PC-9 (cell line): Measurements from ENCODE around the gene REL. TPM values are rescaled to one million over a fixed set of nuclear protein-coding genes. Genes with fewer than 3 reads are reported as not detected.

Source experiments
- BruUV-seq: library from RNA; stranded (reverse); fragments of 400-500 nt; replicated peaks from 2 replicates; lab custom pipeline; 2021; lab: Mats Ljungman, UMichigan
- CTCF ChIA-PET: fragments of 300-600 bp; sonication (Branson Sonifier 250); formaldehyde crosslinking; loops from one replicate; lab custom pipeline; 2022; ENCODE audit warnings: antibody characterized with exemption; lab: Charles Lee
- POLR2A ChIA-PET: fragments of 300-600 bp; sonication (Branson Sonifier 250); formaldehyde crosslinking; loops from one replicate; lab custom pipeline; 2022; ENCODE audit warnings: antibody characterized with exemption; ENCODE audit not compliant: unreplicated experiment; lab: Charles Lee
- DNase-seq, 2 experiments: peaks; one replicate each; pipeline versions ENCODE4 v3.0.0 to v3.0.0-alpha.2; 2015 to 2022; ENCODE audit warnings: mixed read lengths in 1 of 2
- H2AFZ ChIP-seq: fragments of 200-600 bp; sonication (generic); 2 replicates; pipeline ENCODE4 v1.8.1; 2017; ENCODE audit warnings: antibody characterized with exemption
- H3F3A ChIP-seq: fragments of 200-600 bp; sonication (generic); 2 replicates; pipeline ENCODE4 v1.8.1; 2017; ENCODE audit warnings: antibody characterized with exemption, mild to moderate bottlenecking, low read depth; ENCODE audit not compliant: insufficient read depth
- H3K27ac ChIP-seq: fragments of 200-600 bp; sonication (generic); 2 replicates; pipeline ENCODE4 v1.6.1; 2016; ENCODE audit warnings: mixed run types
- H3K27me3 ChIP-seq: fragments of 200-600 bp; sonication (generic); 2 replicates; pipeline ENCODE4 v1.6.1; 2016; ENCODE audit warnings: low read depth, mixed run types; ENCODE audit not compliant: insufficient read depth
- H3K36me3 ChIP-seq: fragments of 200-600 bp; sonication (generic); 2 replicates; pipeline ENCODE4 v1.6.1; 2016; ENCODE audit warnings: low read depth, mixed run types
- H3K4me1 ChIP-seq: fragments of 200-600 bp; sonication (generic); replicated peaks from 2 replicates; pipeline ENCODE4 v1.6.1; 2016; ENCODE audit warnings: mixed run types; ENCODE audit not compliant: insufficient read depth
- H3K4me2 ChIP-seq: fragments of 200-600 bp; sonication (generic); 2 replicates; pipeline ENCODE4 v1.6.1; 2017; ENCODE audit warnings: mixed run types
- H3K4me3 ChIP-seq: fragments of 200-600 bp; sonication (generic); 2 replicates; pipeline ENCODE4 v1.6.1; 2016; ENCODE audit warnings: mixed run types
- H3K79me2 ChIP-seq: fragments of 200-600 bp; sonication (generic); 2 replicates; pipeline ENCODE4 v1.6.1; 2017; ENCODE audit warnings: low read depth, mixed run types
- H3K9me2 ChIP-seq: fragments of 200-600 bp; sonication (generic); 2 replicates; pipeline ENCODE4 v1.8.1; 2017; ENCODE audit warnings: mild to moderate bottlenecking; ENCODE audit not compliant: insufficient read depth
- H3K9me3 ChIP-seq: fragments of 200-600 bp; sonication (generic); 2 replicates; pipeline ENCODE4 v1.8.1; 2016; ENCODE audit warnings: low read depth; ENCODE audit not compliant: insufficient read depth
- H4K20me1 ChIP-seq: fragments of 200-600 bp; sonication (generic); 2 replicates; pipeline ENCODE4 v1.8.1; 2017; ENCODE audit not compliant: insufficient read depth
- EZH2 ChIP-seq: fragments of 200-600 bp; sonication (generic); IDR thresholded peaks from 2 replicates; pipeline ENCODE4 v1.8.0; 2017; ENCODE audit warnings: antibody characterized with exemption, low read depth
- intact Hi-C: fragments of 100-400 bp; cut with micrococcal nuclease; formaldehyde crosslinking; loops from one replicate; pipeline ENCODE4 v1.10.0; 2022; ENCODE audit not compliant: unreplicated experiment
- total RNA-seq: library from RNA; stranded (reverse); gene quantifications from 2 replicates; pipeline ENCODE4 v1.2.3, GENCODE V29; 2021
- TF ChIP-seq, protein P1 (sequence below): fragments of 200-600 bp; sonication (generic); conservative IDR thresholded peaks from 2 replicates; pipeline ENCODE4 v1.6.1; 2017; ENCODE audit warnings: mixed run types, antibody characterized with exemption, mild to moderate bottlenecking, moderate library complexity

The REL gene
- total RNA-seq, 1 experiment from 2014 or later, result 13.3 TPM

DNA sequence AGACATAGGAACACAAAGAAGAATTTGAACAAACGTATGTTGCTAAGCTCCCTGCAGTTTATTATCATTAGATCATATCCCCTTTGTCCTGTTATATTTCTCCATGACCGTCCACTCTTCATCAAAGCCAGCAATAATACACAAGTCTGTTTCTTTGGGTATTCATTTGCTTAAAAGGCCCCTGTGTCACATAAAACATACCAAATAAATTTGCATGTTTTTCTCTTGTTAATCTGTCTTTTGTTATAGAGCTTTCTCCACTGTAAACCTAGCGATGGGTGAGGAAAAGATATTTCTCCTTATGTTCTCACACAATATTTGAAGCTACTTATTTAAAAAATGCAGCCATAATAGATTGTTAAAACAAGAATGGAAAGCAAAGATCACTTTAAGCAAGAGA, 42.9 kb upstream of the REL start:
- no peak overlapping the region for H3K4me3 ChIP-seq
- DNase-seq, result no peak
- no peaks in the 10 kb centered on the region for H3F3A ChIP-seq
- H3K79me2 ChIP-seq, result no peaks in the 10 kb centered on the region
- no peaks in the 10 kb centered on the region for H4K20me1 ChIP-seq
- BruUV-seq, result no TSS peak
- intact Hi-C loops, result no loop called here
- no peak for TF ChIP-seq EZH2
- TF ChIP-seq, protein P1, sequence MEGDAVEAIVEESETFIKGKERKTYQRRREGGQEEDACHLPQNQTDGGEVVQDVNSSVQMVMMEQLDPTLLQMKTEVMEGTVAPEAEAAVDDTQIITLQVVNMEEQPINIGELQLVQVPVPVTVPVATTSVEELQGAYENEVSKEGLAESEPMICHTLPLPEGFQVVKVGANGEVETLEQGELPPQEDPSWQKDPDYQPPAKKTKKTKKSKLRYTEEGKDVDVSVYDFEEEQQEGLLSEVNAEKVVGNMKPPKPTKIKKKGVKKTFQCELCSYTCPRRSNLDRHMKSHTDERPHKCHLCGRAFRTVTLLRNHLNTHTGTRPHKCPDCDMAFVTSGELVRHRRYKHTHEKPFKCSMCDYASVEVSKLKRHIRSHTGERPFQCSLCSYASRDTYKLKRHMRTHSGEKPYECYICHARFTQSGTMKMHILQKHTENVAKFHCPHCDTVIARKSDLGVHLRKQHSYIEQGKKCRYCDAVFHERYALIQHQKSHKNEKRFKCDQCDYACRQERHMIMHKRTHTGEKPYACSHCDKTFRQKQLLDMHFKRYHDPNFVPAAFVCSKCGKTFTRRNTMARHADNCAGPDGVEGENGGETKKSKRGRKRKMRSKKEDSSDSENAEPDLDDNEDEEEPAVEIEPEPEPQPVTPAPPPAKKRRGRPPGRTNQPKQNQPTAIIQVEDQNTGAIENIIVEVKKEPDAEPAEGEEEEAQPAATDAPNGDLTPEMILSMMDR, result no peak
- no peaks in the 10 kb centered on the region for H3K9me3 ChIP-seq
- no peak overlapping the region for H2AFZ ChIP-seq
- ChIA-PET CTCF (no interaction called here), POLR2A (no interaction called here)
- H3K27ac ChIP-seq, result no peak overlapping the region
- H3K27me3 ChIP-seq, result peaks cover 13% of the 10 kb centered on the region; the same call in 1 of the 2 replicates
- H3K36me3 ChIP-seq, result no peaks in the 10 kb centered on the region
- H3K4me1 ChIP-seq, result no peaks in the 10 kb centered on the region
- no peak overlapping the region for H3K4me2 ChIP-seq
- H3K9me2 ChIP-seq, result no peaks in the 10 kb centered on the region

DNA sequence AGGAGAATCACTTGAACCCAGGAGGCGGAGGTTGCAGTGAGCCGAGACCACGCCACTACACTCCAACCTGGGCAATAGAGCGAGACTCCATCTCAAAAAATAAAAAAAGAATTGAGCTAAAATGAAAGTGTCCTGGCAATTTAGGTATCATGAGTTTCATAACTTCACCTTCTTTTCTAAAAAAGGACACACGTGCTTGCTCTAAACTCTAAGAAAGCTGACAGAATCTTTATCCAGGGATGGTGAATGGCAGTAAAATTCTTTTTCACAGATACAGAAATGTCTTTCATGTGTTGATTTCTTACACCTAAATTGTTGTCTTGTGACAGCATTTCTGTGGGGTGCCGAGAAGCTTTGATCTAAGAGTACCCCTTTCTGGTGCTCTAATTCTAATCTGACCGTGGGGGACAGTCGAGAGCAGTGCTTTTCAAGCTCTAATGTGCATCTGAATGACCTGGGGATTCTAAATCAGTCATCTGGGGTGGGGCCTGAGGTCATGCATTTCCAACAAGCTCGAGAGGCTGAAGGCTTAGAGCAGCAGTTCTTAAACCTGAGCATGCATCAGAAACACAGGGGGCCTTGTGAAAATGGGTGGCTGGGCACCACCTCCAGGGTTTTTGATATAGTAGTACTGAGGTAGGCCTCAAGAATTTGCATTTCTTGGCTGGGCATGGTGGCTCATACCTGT, 42.1 kb upstream of the REL start:
- no peak for TF ChIP-seq EZH2
- TF ChIP-seq, protein P1, result no peak
- H3K27ac ChIP-seq, result no peak overlapping the region
- H3K4me2 ChIP-seq, result no peak overlapping the region
- peaks cover 6% of the 10 kb centered on the region; the same call in 1 of the 2 replicates for H3K27me3 ChIP-seq
- BruUV-seq, result no TSS peak
- no peak overlapping the region for H3K4me3 ChIP-seq
- H3K9me3 ChIP-seq, result no peaks in the 10 kb centered on the region
- intact Hi-C loops, result no loop called here
- H3K36me3 ChIP-seq, result no peaks in the 10 kb centered on the region
- ChIA-PET CTCF (no interaction called here), POLR2A (no interaction called here)
- no peak overlapping the region for H2AFZ ChIP-seq
- H3K4me1 ChIP-seq, result no peaks in the 10 kb centered on the region
- no peaks in the 10 kb centered on the region for H3K9me2 ChIP-seq
- H3K79me2 ChIP-seq, result no peaks in the 10 kb centered on the region
- no peaks in the 10 kb centered on the region for H4K20me1 ChIP-seq
- no peak for DNase-seq
- no peaks in the 10 kb centered on the region for H3F3A ChIP-seq

DNA sequence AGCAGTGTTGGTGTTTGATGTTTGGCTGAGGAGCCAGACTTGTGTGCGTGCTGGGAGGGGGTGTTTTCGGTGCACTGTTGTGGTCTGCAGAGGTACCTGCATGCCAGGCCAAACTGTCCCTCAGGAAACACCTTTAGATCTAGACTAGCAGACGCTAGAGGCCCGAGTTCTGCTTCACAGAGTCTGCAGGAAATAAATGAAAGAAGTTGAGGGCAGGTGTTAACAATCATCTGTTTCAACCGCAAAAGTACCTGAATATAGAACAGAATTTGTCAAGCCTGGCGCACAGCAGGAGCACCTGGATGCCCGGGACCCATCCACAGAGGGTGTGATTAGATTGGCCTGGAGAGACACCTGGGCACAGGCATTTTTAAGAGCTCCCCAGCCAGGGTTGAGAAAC, 40.5 kb upstream of the REL start:
- no peaks in the 10 kb centered on the region for H3F3A ChIP-seq
- H3K36me3 ChIP-seq, result no peaks in the 10 kb centered on the region
- CTCF ChIA-PET, result no interaction called here
- H3K4me2 ChIP-seq, result no peak overlapping the region
- intact Hi-C loops, result no loop called here
- H3K27ac ChIP-seq, result no peak overlapping the region
- no peaks in the 10 kb centered on the region for H3K4me1 ChIP-seq
- H3K9me2 ChIP-seq, result no peaks in the 10 kb centered on the region
- H2AFZ ChIP-seq, result no peak overlapping the region; the same call in 1 of the 2 replicates
- no peaks in the 10 kb centered on the region for H3K79me2 ChIP-seq
- no peaks in the 10 kb centered on the region for H3K9me3 ChIP-seq
- no TSS peak for BruUV-seq
- no peaks in the 10 kb centered on the region for H4K20me1 ChIP-seq
- DNase-seq, result no peak
- no peak overlapping the region for H3K4me3 ChIP-seq
- POLR2A ChIA-PET, result no interaction called here
- no peak for TF ChIP-seq EZH2
- TF ChIP-seq, protein P1, result no peak
- H3K27me3 ChIP-seq, result no peaks in the 10 kb centered on the region
